Nephron progenitor cell (in vitro differentiated cells): Measurements from ENCODE around the gene APOL1.

Experiments
- DNase-seq: peaks from one replicate; pipeline ENCODE4 v3.0.0; 2021
- H3K27ac Mint-ChIP-seq: 2 replicates; pipeline ENCODE4 v1.8.0; 2021; ENCODE audit warnings: mild to moderate bottlenecking, moderate library complexity, mixed read lengths
- H3K27me3 Mint-ChIP-seq: 2 replicates; pipeline ENCODE4 v1.8.0; 2021; ENCODE audit warnings: mild to moderate bottlenecking, low read depth, mixed read lengths; ENCODE audit not compliant: poor library complexity
- H3K36me3 Mint-ChIP-seq: 2 replicates; pipeline ENCODE4 v1.8.0; 2021; ENCODE audit warnings: low read depth, mixed read lengths
- H3K4me1 Mint-ChIP-seq: 2 replicates; pipeline ENCODE4 v1.8.0; 2021; ENCODE audit warnings: mixed read lengths
- H3K4me3 Mint-ChIP-seq: 2 replicates; pipeline ENCODE4 v1.8.0; 2021; ENCODE audit warnings: mild to moderate bottlenecking, moderate library complexity, mixed read lengths
- H3K9me3 Mint-ChIP-seq: 2 replicates; pipeline ENCODE4 v1.8.0; 2021; ENCODE audit warnings: mild to moderate bottlenecking, moderate library complexity, mixed read lengths
- TF ChIP-seq, protein P1 (sequence below): fragments of 200-600 bp; sonication (generic); IDR thresholded peaks from 2 replicates; pipeline ENCODE4 v1.5.0; 2021; ENCODE audit warnings: antibody characterized with exemption

The APOL1 gene

DNA sequence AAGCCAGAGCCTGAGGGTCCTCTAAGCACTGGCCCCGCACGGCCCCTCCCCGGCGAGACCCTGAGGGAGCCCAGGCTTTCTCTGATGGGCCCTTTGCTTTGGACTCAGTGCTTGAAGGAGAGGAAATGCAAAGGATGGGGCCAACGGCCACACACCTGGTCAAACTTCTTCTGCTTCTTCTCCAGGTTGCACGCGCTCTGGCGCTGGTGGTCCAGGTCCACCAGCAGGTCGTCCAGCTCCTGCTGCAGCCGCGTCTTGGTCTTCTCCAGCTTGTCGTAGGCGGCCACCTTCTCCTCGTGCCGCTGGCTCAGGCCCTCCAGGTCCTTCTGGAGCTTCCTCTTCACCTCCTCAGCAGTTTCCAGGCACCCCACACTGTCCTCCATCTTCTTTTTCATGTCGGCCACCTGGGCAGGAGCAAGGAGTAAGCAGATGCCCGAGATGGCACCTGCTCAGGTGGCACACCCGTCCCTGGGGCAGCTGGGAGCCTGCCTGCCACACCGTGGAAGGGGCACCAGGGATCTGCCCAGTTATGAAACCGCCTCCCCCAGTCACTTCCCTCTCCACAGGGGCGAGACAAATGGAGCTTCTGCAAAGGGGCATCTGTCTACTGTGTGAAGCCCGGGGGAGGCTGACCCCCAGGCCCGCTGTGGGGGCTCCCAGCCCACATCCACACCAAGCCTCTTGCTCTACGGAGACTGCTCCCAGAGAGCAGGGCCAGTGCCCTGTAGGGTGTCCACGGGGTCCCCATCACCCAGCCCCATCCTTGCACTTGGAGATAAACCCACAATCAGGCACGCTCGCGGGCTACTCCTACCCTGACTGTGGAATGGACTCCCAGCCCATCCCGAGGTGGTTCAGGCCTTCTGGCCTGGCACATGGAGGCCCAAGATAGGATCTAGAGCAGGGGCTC is 39.2 kb downstream of the APOL1 start:
- H3K36me3 Mint-ChIP-seq, result peaks cover 89% of the 10 kb centered on the region
- H3K4me1 Mint-ChIP-seq, result peaks cover 2% of the 10 kb centered on the region
- TF ChIP-seq, protein P1, sequence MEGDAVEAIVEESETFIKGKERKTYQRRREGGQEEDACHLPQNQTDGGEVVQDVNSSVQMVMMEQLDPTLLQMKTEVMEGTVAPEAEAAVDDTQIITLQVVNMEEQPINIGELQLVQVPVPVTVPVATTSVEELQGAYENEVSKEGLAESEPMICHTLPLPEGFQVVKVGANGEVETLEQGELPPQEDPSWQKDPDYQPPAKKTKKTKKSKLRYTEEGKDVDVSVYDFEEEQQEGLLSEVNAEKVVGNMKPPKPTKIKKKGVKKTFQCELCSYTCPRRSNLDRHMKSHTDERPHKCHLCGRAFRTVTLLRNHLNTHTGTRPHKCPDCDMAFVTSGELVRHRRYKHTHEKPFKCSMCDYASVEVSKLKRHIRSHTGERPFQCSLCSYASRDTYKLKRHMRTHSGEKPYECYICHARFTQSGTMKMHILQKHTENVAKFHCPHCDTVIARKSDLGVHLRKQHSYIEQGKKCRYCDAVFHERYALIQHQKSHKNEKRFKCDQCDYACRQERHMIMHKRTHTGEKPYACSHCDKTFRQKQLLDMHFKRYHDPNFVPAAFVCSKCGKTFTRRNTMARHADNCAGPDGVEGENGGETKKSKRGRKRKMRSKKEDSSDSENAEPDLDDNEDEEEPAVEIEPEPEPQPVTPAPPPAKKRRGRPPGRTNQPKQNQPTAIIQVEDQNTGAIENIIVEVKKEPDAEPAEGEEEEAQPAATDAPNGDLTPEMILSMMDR, result no peak
- no peak overlapping the region for H3K27ac Mint-ChIP-seq
- DNase-seq, result no peak
- H3K9me3 Mint-ChIP-seq, result peaks cover 21% of the 10 kb centered on the region
- H3K27me3 Mint-ChIP-seq, result no peaks in the 10 kb centered on the region
- H3K4me3 Mint-ChIP-seq, result no peak overlapping the region

DNA sequence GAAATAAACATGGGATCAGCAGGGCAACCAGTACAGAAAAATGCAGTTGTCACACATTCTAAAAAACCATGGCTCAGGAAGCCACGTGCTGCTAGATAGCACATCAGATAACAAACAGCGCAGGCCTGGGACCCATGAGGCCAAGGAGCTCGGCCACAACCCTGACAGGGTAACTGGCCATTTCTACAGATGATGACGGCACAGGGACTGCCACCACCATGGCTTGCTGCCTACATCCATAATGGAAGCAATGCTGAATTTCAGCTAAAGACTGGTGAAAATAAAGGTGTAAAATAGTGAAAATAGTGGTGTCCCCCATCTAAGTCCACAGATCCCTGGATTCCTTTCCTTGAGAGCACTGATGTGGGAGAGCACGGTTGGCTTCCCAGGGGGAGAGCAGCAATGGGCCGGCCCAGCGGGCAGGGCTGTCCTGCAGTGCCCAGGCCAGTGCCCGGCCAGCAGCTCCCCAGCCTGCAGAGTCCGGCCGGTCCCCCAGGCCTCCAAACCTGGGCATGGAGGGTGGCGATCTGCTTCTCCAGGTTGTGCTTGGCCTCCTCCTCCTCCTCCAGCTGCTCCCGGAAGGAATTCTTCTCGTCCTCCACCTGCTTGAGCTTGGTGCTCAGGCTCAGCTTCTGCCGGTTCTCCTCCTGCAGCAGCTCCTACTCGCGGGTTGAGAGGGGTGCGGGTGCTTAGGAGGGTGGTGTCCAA is 40.0 kb downstream of the APOL1 start:
- no peak overlapping the region for H3K27ac Mint-ChIP-seq
- H3K4me3 Mint-ChIP-seq, result no peak overlapping the region
- H3K9me3 Mint-ChIP-seq, result peaks cover 21% of the 10 kb centered on the region
- no peaks in the 10 kb centered on the region for H3K4me1 Mint-ChIP-seq
- no peaks in the 10 kb centered on the region for H3K27me3 Mint-ChIP-seq
- DNase-seq, result no peak
- TF ChIP-seq, protein P1, result no peak
- peaks cover 95% of the 10 kb centered on the region for H3K36me3 Mint-ChIP-seq

DNA sequence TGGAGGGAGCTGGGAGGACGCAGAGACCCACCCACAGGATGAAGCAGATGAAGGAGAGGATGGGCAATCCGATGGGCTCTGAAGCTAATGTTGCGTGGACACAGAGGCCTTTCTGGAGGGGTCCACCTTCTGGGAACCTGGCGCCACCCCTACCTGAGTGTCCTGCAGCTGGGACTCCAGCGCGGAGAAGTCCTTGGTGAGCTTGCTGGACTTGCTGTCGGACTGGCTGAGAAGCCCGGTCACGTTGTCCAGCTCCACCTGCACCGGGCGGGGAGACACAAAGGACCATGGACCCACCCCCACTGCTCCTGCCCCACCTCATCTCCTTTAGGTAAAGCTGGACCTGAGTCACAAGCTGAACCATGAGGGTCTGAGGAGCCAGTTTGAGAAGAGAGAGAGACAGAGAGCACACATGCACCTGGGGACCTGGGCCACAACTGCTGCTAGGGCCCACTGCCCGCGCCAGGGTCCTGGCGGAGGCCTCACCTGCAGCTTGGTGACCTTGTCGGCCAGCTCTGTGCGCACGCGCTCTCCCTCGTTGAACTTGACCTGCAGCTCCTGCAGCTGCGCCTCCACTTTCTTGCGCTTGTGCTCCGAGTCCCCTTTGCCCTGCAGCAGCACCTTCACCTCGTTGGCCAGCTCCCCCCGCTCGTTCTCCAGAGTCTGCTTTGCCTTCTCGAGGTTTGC is 40.8 kb downstream of the APOL1 start:
- H3K27me3 Mint-ChIP-seq, result no peaks in the 10 kb centered on the region
- peaks cover 21% of the 10 kb centered on the region for H3K9me3 Mint-ChIP-seq

DNA sequence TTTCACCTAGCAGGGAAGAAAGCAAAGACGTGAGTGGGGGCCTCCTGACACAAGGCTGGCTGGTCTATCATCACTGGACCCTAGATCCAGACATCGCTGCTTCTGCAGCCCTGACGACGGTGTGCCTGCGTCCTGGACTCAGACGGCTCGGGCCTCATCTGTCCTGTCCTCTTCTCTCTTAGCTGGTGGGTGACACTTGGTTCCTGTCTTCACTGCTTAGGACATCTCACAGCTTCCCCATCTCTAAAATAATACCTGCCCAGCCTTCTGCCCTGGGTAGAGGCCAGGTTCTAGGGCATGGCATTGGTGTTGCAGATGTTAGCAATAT is 41.3 kb downstream of the APOL1 start:
- Mint-ChIP-seq H3K27me3 (no peaks in the 10 kb centered on the region), H3K36me3 (peaks cover 87% of the 10 kb centered on the region), H3K4me1 (no peaks in the 10 kb centered on the region), H3K27ac (no peak overlapping the region), H3K9me3 (peaks cover 21% of the 10 kb centered on the region), H3K4me3 (no peak overlapping the region)
- no peak for DNase-seq
- TF ChIP-seq, protein P1, result no peak

More for the DNA sequence above, 40.8 kb downstream of the APOL1 start:
- Mint-ChIP-seq H3K4me1 (no peaks in the 10 kb centered on the region), H3K36me3 (peaks cover 92% of the 10 kb centered on the region), H3K4me3 (no peak overlapping the region), H3K27ac (no peak overlapping the region)
- TF ChIP-seq, protein P1, result no peak
- no peak for DNase-seq

DNA sequence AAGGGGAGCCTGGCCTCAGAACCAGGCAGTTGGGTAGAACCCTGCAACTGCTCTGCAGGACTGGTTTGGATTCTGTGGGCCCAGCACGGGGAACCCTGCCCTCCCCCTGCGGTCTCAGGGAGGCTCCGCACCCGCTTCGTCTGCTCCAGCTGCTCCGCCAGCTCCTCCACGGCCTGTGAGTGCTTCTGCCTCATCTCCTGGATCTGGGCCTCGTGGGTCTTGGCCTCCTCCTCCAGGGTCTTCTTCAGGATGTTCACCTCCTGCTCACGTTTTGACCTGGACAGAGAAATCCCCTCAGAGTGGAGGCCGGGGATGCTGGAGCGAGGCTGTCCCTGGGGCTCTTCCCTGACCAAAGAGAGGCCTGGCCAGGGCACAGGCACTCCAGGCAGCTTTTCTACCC is 41.9 kb downstream of the APOL1 start:
- Mint-ChIP-seq H3K27ac (no peak overlapping the region), H3K4me3 (no peak overlapping the region), H3K4me1 (no peaks in the 10 kb centered on the region), H3K36me3 (peaks cover 81% of the 10 kb centered on the region), H3K9me3 (peaks cover 18% of the 10 kb centered on the region), H3K27me3 (no peaks in the 10 kb centered on the region)
- TF ChIP-seq, protein P1, result no peak
- no peak for DNase-seq
